HG02623 (cell line): Measurements from ENCODE around the gene FCGR1A.
"Not testable (repeated sequence)": the region's sequence is repeated elsewhere in the genome, so short reads cannot be mapped to it uniquely, and the experiment has no call there.

ENCODE experiments used
- ATAC-seq: cut with Tn5 transposase; IDR thresholded peaks from one replicate; pipeline ENCODE4 v1.9.1; 2021; ENCODE audit warnings: moderate library complexity; ENCODE audit not compliant: unreplicated experiment

Gene FCGR1A

GRCh38 chr1:149831764-149832315, 49.3 kb downstream of the FCGR1A start:
- peak; percentile 7 for ATAC-seq

GRCh38 chr1:149832316-149833126, 50.0 kb downstream of the FCGR1A start:
- peak; percentile 58 for ATAC-seq

GRCh38 chr1:149833144-149833543, 50.6 kb downstream of the FCGR1A start:
- ATAC-seq = not testable (repeated sequence)

GRCh38 chr1:149841149-149841548, 58.7 kb downstream of the FCGR1A start:
- ATAC-seq = not testable (repeated sequence)
